Aorta (tissue), 5 donors: ENCODE results near the gene FUBP3. TPM values are rescaled to one million over a fixed set of nuclear protein-coding genes. Genes with fewer than 3 reads are reported as not detected.

ENCODE experiments used
- ATAC-seq: fragments of 200-7000 bp; cut with Tn5 transposase; one replicate; pipeline ENCODE4 v1.9.1; 2022; ENCODE audit warnings: moderate library complexity; ENCODE audit not compliant: low FRiP score
- DNase-seq, 2 donors: peaks; one replicate each; pipeline ENCODE4 v3.0.0-alpha.2; 2020
- H3K27ac ChIP-seq, 2 donors: one replicate each; pipeline ENCODE4 v1.5.1; 2013; ENCODE audit warnings: low read length in 2 of 2, mild to moderate bottlenecking in 2 of 2, moderate library complexity in 2 of 2, control low read depth in 1 of 2, inconsistent platforms in 1 of 2, low read depth in 1 of 2
- H3K27me3 ChIP-seq, 2 donors: one replicate each; pipeline ENCODE4 v1.6.1; 2013; ENCODE audit warnings: control low read depth in 1 of 2, low read length in 1 of 2, mild to moderate bottlenecking in 1 of 2, moderate library complexity in 1 of 2; ENCODE audit not compliant: insufficient read depth in 2 of 2, control insufficient read depth in 1 of 2
- H3K36me3 ChIP-seq, 2 donors: one replicate each; pipeline ENCODE4 v1.6.1; 2013; ENCODE audit warnings: control low read depth in 1 of 2, low read length in 1 of 2, mild to moderate bottlenecking in 1 of 2; ENCODE audit not compliant: insufficient read depth in 2 of 2, control insufficient read depth in 1 of 2
- H3K4me1 ChIP-seq, 2 donors: one replicate each; pipeline ENCODE4 v1.6.1; 2013; ENCODE audit warnings: low read length in 2 of 2, control low read depth in 1 of 2, mild to moderate bottlenecking in 1 of 2, moderate library complexity in 1 of 2; ENCODE audit not compliant: insufficient read depth in 2 of 2, control insufficient read depth in 1 of 2
- H3K4me3 ChIP-seq, 2 donors: one replicate each; pipeline ENCODE4 v1.5.1; 2013; ENCODE audit warnings: low read length in 2 of 2, control low read depth in 1 of 2, mild to moderate bottlenecking in 1 of 2
- H3K9me3 ChIP-seq: one replicate; pipeline ENCODE4 v1.6.1; 2013; ENCODE audit warnings: mild to moderate bottlenecking, low read length; ENCODE audit not compliant: control insufficient read depth
- WGBS, 2 donors: extraction: QIAGEN DNeasy Blood & Tissue Kit; methylation state at CpG; one replicate each; pipeline ENCODE4 v1.1.7; 2013; 5-methylcytosine and 5-hydroxymethylcytosine counted together
- intact Hi-C, 2 donors: fragments of 100-400 bp; cut with DNase I; formaldehyde crosslinking; loops; one replicate each; pipeline versions ENCODE4 v1.14.2 to v1.15.0; 2022
- polyA plus RNA-seq, 2 donors: library from polyadenylated mRNA; stranded (reverse); fragments of 200-250 nt; gene quantifications; one replicate each; pipeline ENCODE4 v1.2.3, GENCODE V29; 2013
- total RNA-seq, 2 donors: library from RNA; stranded (reverse); fragmentation: NEBNext Ultra II Directional; extraction: Animal tissue kit (Norgen Biotek cat#: 25700); gene quantifications; one replicate each; pipeline ENCODE4 v1.2.1, GENCODE V29; 2021
- donor health status: healthy with polysubstance abuse.
- donor health status: Bipolar disorder and iron deficiency.
- donor health status: DM: no; HTN: no; CAD: no.
- donor health status: DM: no; HTN: no; CAD: no.
- donor health status: DM: yes; HTN: yes; CAD: no.

Gene FUBP3
- total and polyA plus RNA-seq, 4 donors = 24.4 to 50.9 (median 38.6) TPM

- Histone ChIP-seq H3K27ac (no peak overlapping the region), H3K4me1 (no peaks in the 10 kb centered on the region), H3K36me3 (no peaks in the 10 kb centered on the region), H3K27me3 (no peaks in the 10 kb centered on the region), H3K4me3 (no peak overlapping the region), H3K9me3 (peaks cover 3% of the 10 kb centered on the region)
- DNase-seq (no peak), ATAC-seq (no peak)
- 1 to 2% methylated on average over 47 to 58 of the region's 58 CpGs for WGBS, 2 donors
- intact Hi-C loops = no loop called here
Measured at GRCh38 chr9:130659699-130660248, 80.4 kb downstream of the FUBP3 start.

GRCh38 chr9:130660326-130660682, 80.9 kb downstream of the FUBP3 start:
- DNase-seq (no peak), ATAC-seq (no peak)
- intact Hi-C loops = no loop called here
- H3K27me3 ChIP-seq = no peaks in the 10 kb centered on the region
- H3K9me3 ChIP-seq = peaks cover 3% of the 10 kb centered on the region
- H3K4me3 ChIP-seq = peak overlapping the region; percentile 0 to 10
- no peaks in the 10 kb centered on the region for H3K36me3 ChIP-seq
- 0 to 1% methylated on average over 31 to 33 of the region's 33 CpGs for WGBS, 2 donors
- no peaks in the 10 kb centered on the region for H3K4me1 ChIP-seq
- no peak overlapping the region for H3K27ac ChIP-seq

GRCh38 chr9:130660683-130661450, 81.5 kb downstream of the FUBP3 start:
- DNase-seq (no peak), ATAC-seq (no peak)
- 1% methylated on average over 53 to 82 of the region's 82 CpGs for WGBS, 2 donors
- no peaks in the 10 kb centered on the region for H3K36me3 ChIP-seq
- no peaks in the 10 kb centered on the region for H3K4me1 ChIP-seq
- H3K27ac ChIP-seq = no peak overlapping the region
- no peaks in the 10 kb centered on the region for H3K27me3 ChIP-seq
- intact Hi-C loops = no loop called here
- peak overlapping the region; percentile 0 to 10 for H3K4me3 ChIP-seq
- H3K9me3 ChIP-seq = peaks cover 3% of the 10 kb centered on the region

- Histone ChIP-seq H3K27me3 (no peaks in the 10 kb centered on the region), H3K36me3 (no peaks in the 10 kb centered on the region), H3K4me3 (no peak overlapping the region), H3K27ac (no peak overlapping the region), H3K9me3 (peaks cover 2% of the 10 kb centered on the region), H3K4me1 (no peaks in the 10 kb centered on the region)
- intact Hi-C loops = no loop called here
- DNase-seq = no peak
- 2 to 3% methylated on average over 46 to 47 of the region's 47 CpGs for WGBS, 2 donors
- ATAC-seq = no peak
Measured at GRCh38 chr9:130661451-130662098, 82.2 kb downstream of the FUBP3 start.

GRCh38 chr9:130662099-130662969, 83.0 kb downstream of the FUBP3 start:
- DNase-seq (no peak), ATAC-seq (no peak)
- no peak overlapping the region for H3K27ac ChIP-seq
- no peaks in the 10 kb centered on the region for H3K27me3 ChIP-seq
- 4% methylated on average over 49 of the region's 49 CpGs for WGBS, 2 donors
- H3K4me3 ChIP-seq = no peak overlapping the region
- intact Hi-C loops = no loop called here
- no peaks in the 10 kb centered on the region for H3K9me3 ChIP-seq
- H3K4me1 ChIP-seq = no peaks in the 10 kb centered on the region
- H3K36me3 ChIP-seq = no peaks in the 10 kb centered on the region

GRCh38 chr9:130662970-130663257, 83.5 kb downstream of the FUBP3 start:
- H3K27ac ChIP-seq = no peak overlapping the region
- WGBS, 2 donors = 3 to 4% methylated on average over 15 of the region's 15 CpGs
- H3K27me3 ChIP-seq = no peaks in the 10 kb centered on the region
- H3K4me1 ChIP-seq = no peaks in the 10 kb centered on the region
- H3K9me3 ChIP-seq = no peaks in the 10 kb centered on the region
- ATAC-seq (no peak), DNase-seq (no peak)
- no peaks in the 10 kb centered on the region for H3K36me3 ChIP-seq
- H3K4me3 ChIP-seq = no peak overlapping the region
- intact Hi-C loops = no loop called here

- Histone ChIP-seq H3K27ac (no peak overlapping the region), H3K36me3 (no peaks in the 10 kb centered on the region), H3K27me3 (no peaks in the 10 kb centered on the region), H3K4me3 (no peak overlapping the region), H3K9me3 (no peaks in the 10 kb centered on the region), H3K4me1 (no peaks in the 10 kb centered on the region)
- ATAC-seq (peak; percentile 37), DNase-seq (no peak)
- intact Hi-C loops = no loop called here
- WGBS, 2 donors = 1 to 2% methylated on average over 58 to 65 of the region's 65 CpGs
Measured at GRCh38 chr9:130663258-130663976, 84.0 kb downstream of the FUBP3 start.

- no peak overlapping the region for H3K27ac ChIP-seq
- DNase-seq (no peak), ATAC-seq (no peak)
- no peaks in the 10 kb centered on the region for H3K36me3 ChIP-seq
- no peaks in the 10 kb centered on the region for H3K9me3 ChIP-seq
- H3K4me1 ChIP-seq = no peaks in the 10 kb centered on the region
- H3K4me3 ChIP-seq = no peak overlapping the region
- intact Hi-C loops = no loop called here
- 1 to 2% methylated on average over 13 to 19 of the region's 19 CpGs for WGBS, 2 donors
- H3K27me3 ChIP-seq = no peaks in the 10 kb centered on the region
Measured at GRCh38 chr9:130663977-130664250, 84.5 kb downstream of the FUBP3 start.
